ENCODE data around the gene RAC2. TPM values are rescaled to one million over a fixed set of nuclear protein-coding genes. Genes with fewer than 3 reads are reported as not detected.

The RAC2 gene
- total RNA-seq, 4 donors from 2014 or later, result 1.9 to 3.9 (median 3.0) TPM

GRCh38 chr22:37263966-37264887, 20.2 kb upstream of the RAC2 start:
- 84% methylated on average over 9 of the region's 10 CpGs for WGBS
- no peak for TF ChIP-seq POLR2A (IDR thresholded peaks at IDR 0.05)
- TF ChIP-seq POLR2AphosphoS5 (IDR thresholded peaks at IDR 0.05), result no peak
- TF ChIP-seq, protein P1, sequence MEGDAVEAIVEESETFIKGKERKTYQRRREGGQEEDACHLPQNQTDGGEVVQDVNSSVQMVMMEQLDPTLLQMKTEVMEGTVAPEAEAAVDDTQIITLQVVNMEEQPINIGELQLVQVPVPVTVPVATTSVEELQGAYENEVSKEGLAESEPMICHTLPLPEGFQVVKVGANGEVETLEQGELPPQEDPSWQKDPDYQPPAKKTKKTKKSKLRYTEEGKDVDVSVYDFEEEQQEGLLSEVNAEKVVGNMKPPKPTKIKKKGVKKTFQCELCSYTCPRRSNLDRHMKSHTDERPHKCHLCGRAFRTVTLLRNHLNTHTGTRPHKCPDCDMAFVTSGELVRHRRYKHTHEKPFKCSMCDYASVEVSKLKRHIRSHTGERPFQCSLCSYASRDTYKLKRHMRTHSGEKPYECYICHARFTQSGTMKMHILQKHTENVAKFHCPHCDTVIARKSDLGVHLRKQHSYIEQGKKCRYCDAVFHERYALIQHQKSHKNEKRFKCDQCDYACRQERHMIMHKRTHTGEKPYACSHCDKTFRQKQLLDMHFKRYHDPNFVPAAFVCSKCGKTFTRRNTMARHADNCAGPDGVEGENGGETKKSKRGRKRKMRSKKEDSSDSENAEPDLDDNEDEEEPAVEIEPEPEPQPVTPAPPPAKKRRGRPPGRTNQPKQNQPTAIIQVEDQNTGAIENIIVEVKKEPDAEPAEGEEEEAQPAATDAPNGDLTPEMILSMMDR (IDR thresholded peaks at IDR 0.05), result no peak
- TF ChIP-seq EP300 (IDR thresholded peaks at IDR 0.05), result no peak

GRCh38 chr22:37262346-37262745, 18.3 kb upstream of the RAC2 start:
- 58% methylated on average over 5 of the region's 5 CpGs for WGBS
- peaks cover 60% of the 10 kb centered on the region for H3K27me3 ChIP-seq
- H3K27ac ChIP-seq, result no peak overlapping the region
- no peak overlapping the region for H3K4me3 ChIP-seq
- DNase-seq (ENCODE audit: low spot score in 2 of 2), result no peak
- no peaks in the 10 kb centered on the region for H3K36me3 ChIP-seq
- TF ChIP-seq POLR2A (IDR thresholded peaks at IDR 0.05) (no peak), EP300 (IDR thresholded peaks at IDR 0.05) (no peak), POLR2AphosphoS5 (IDR thresholded peaks at IDR 0.05) (no peak)
- TF ChIP-seq, protein P1 (IDR thresholded peaks at IDR 0.05), result no peak
- no peaks in the 10 kb centered on the region for H3K9me3 ChIP-seq
- H3K4me1 ChIP-seq, result peaks cover 15% of the 10 kb centered on the region

More at GRCh38 chr22:37263966-37264887, 20.2 kb upstream of the RAC2 start:
- Histone ChIP-seq H3K9me3 (no peaks in the 10 kb centered on the region), H3K27me3 (peaks cover 46% of the 10 kb centered on the region), H3K4me3 (no peak overlapping the region), H3K36me3 (no peaks in the 10 kb centered on the region), H3K27ac (no peak overlapping the region), H3K4me1 (peaks cover 11% of the 10 kb centered on the region)
- DNase-seq (ENCODE audit: low spot score in 2 of 2), result no peak

- WGBS, result 26% methylated on average over 14 of the region's 14 CpGs
- no peak for TF ChIP-seq POLR2A (IDR thresholded peaks at IDR 0.05)
- TF ChIP-seq, protein P1 (IDR thresholded peaks at IDR 0.05), result peak; percentile 60 to 87
Observed at GRCh38 chr22:37260901-37261336, 16.9 kb upstream of the RAC2 start.

DNA sequence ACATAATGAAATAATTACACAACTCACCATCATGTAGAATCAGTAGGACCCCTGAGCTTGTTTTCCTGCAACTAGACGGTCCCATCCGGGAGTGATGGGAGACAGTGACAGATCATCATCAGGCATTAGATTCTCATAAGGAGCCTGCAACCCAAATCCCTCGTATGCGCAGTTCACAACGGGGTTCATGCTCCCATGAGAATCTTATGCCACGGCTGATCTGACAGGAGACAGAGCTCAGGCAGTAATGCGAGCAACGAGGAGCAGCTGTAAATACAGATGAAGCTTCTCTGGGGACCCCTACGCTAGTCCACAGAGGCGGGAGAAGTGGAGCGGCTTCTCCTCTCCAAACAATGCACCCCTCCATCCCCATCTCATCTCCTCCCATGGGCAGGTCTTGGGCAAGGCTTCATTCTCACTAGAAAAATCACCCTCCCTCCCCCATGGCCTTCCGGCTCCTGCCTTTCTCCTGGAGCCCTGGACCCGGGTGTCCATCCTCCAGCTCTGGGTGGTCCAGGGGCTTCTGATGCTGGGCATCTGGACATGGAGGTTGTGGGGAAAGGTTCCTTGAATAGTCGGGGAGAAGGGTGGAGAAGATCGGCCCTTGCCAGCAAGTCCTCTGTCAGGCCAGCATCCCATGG, 16.2 kb upstream of the RAC2 start:
- peaks cover 73% of the 10 kb centered on the region for H3K27me3 ChIP-seq

More at GRCh38 chr22:37260901-37261336, 16.9 kb upstream of the RAC2 start:
- DNase-seq (ENCODE audit: low spot score in 2 of 2), result no peak
- no peak overlapping the region for H3K27ac ChIP-seq
- H3K36me3 ChIP-seq, result no peaks in the 10 kb centered on the region
- no peak overlapping the region for H3K4me3 ChIP-seq
- no peaks in the 10 kb centered on the region for H3K9me3 ChIP-seq
- peaks cover 66% of the 10 kb centered on the region for H3K27me3 ChIP-seq
- peaks cover 15% of the 10 kb centered on the region for H3K4me1 ChIP-seq

More for the DNA sequence above, 16.2 kb upstream of the RAC2 start:
- peaks cover 15% of the 10 kb centered on the region for H3K4me1 ChIP-seq
- no peaks in the 10 kb centered on the region for H3K9me3 ChIP-seq
- no peak overlapping the region for H3K4me3 ChIP-seq
- no peaks in the 10 kb centered on the region for H3K36me3 ChIP-seq
- TF ChIP-seq, protein P1 (IDR thresholded peaks at IDR 0.05), result no peak
- no peak for TF ChIP-seq EP300 (IDR thresholded peaks at IDR 0.05)
- H3K27ac ChIP-seq, result no peak overlapping the region
- 59% methylated on average over 7 of the region's 15 CpGs for whole genome bisulfite sequencing
- DNase-seq (ENCODE audit: low spot score in 2 of 2), result no peak
